ENCODE results near the gene CYP4V2.
"Not testable (repeated sequence)": the region's sequence is repeated elsewhere in the genome, so short reads cannot be mapped to it uniquely, and the experiment has no call there.

CYP4V2 gene

GRCh38 chr4:186240848-186241491 lies 49.6 kb downstream of the CYP4V2 start:
- TF ChIP-seq, protein P1, sequence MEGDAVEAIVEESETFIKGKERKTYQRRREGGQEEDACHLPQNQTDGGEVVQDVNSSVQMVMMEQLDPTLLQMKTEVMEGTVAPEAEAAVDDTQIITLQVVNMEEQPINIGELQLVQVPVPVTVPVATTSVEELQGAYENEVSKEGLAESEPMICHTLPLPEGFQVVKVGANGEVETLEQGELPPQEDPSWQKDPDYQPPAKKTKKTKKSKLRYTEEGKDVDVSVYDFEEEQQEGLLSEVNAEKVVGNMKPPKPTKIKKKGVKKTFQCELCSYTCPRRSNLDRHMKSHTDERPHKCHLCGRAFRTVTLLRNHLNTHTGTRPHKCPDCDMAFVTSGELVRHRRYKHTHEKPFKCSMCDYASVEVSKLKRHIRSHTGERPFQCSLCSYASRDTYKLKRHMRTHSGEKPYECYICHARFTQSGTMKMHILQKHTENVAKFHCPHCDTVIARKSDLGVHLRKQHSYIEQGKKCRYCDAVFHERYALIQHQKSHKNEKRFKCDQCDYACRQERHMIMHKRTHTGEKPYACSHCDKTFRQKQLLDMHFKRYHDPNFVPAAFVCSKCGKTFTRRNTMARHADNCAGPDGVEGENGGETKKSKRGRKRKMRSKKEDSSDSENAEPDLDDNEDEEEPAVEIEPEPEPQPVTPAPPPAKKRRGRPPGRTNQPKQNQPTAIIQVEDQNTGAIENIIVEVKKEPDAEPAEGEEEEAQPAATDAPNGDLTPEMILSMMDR (conservative IDR thresholded peaks at IDR 0.05; ENCODE audit: low read depth, low read length): no peak
- H4K20me1 ChIP-seq (ENCODE audit: insufficient read depth): no peaks in the 10 kb centered on the region
- H3K36me3 ChIP-seq (ENCODE audit: insufficient read depth): no peaks in the 10 kb centered on the region
- no peaks in the 10 kb centered on the region for H3K79me2 ChIP-seq (ENCODE audit: insufficient read depth, low read depth)
- no peak overlapping the region for H3K27ac ChIP-seq
- no peak overlapping the region for H2AFZ ChIP-seq (ENCODE audit: low read depth)
- H3K9ac ChIP-seq: no peak overlapping the region
- H3K4me2 ChIP-seq: no peak overlapping the region
- no peaks in the 10 kb centered on the region for H3K4me1 ChIP-seq (ENCODE audit: low read depth, poor library complexity, severe bottlenecking)
- H3K27me3 ChIP-seq (ENCODE audit: insufficient read depth, low read depth): no peaks in the 10 kb centered on the region
- H3K4me3 ChIP-seq (IDR thresholded peaks at IDR 0.05; ENCODE audit: insufficient read depth, low read depth, low read length): no peak overlapping the region

DNA sequence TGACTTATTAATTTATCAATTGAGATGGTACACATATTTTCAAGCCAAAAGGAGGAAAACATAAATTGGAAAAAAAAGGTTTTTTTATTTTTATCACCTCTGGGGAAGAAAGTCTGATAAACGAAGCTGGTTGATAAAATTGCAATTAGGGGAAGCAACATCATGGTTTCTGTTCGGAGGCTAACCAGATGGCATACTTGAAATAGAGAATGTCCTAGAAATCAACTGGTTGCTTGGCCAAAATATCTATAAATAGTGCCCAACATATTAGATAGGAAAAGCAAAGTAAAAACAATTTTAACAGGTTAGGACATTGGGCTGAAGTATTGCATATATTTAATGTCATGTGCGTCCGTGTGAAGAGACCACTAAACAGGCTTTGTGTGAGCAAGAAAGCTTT lies 50.2 kb downstream of the CYP4V2 start:
- no peaks in the 10 kb centered on the region for H4K20me1 ChIP-seq (ENCODE audit: insufficient read depth)
- H3K4me1 ChIP-seq (ENCODE audit: low read depth, poor library complexity, severe bottlenecking): no peaks in the 10 kb centered on the region
- no peak overlapping the region for H3K9ac ChIP-seq
- no peak overlapping the region for H3K27ac ChIP-seq
- H3K27me3 ChIP-seq (ENCODE audit: insufficient read depth, low read depth): no peaks in the 10 kb centered on the region
- H3K4me2 ChIP-seq: no peak overlapping the region
- no peak overlapping the region for H2AFZ ChIP-seq (ENCODE audit: low read depth)
- H3K36me3 ChIP-seq (ENCODE audit: insufficient read depth): no peaks in the 10 kb centered on the region
- no peaks in the 10 kb centered on the region for H3K79me2 ChIP-seq (ENCODE audit: insufficient read depth, low read depth)
- TF ChIP-seq, protein P1 (conservative IDR thresholded peaks at IDR 0.05; ENCODE audit: low read depth, low read length): no peak
- H3K4me3 ChIP-seq (IDR thresholded peaks at IDR 0.05; ENCODE audit: insufficient read depth, low read depth, low read length): no peak overlapping the region

DNA sequence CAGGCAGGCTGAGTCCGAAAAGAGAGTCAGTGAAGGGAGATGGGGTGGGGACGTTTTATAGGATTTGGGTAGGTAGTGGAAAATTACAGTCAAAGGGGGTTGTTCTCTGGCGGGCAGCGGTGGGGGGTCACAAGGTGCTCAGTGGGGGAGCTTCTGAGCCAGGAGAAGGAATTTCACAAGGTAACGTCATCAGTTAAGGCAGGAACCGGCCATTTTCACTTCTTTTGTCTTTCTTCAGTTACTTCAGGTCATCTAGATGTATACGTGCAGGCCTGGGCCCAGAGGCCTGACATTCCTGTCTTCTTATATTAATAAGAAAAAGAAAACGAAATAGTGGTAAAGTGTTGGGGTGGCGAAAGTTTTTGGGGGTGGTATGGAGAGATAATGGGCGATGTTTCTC lies 50.7 kb downstream of the CYP4V2 start:
- not testable (repeated sequence) for H3K27ac ChIP-seq; H3K27me3 ChIP-seq (ENCODE audit: insufficient read depth, low read depth); H3K79me2 ChIP-seq (ENCODE audit: insufficient read depth, low read depth); H3K9ac ChIP-seq; H4K20me1 ChIP-seq (ENCODE audit: insufficient read depth); H3K4me2 ChIP-seq; H3K4me3 ChIP-seq (IDR thresholded peaks at IDR 0.05; ENCODE audit: insufficient read depth, low read depth, low read length); H2AFZ ChIP-seq (ENCODE audit: low read depth); H3K36me3 ChIP-seq (ENCODE audit: insufficient read depth); H3K4me1 ChIP-seq (ENCODE audit: low read depth, poor library complexity, severe bottlenecking)

DNA sequence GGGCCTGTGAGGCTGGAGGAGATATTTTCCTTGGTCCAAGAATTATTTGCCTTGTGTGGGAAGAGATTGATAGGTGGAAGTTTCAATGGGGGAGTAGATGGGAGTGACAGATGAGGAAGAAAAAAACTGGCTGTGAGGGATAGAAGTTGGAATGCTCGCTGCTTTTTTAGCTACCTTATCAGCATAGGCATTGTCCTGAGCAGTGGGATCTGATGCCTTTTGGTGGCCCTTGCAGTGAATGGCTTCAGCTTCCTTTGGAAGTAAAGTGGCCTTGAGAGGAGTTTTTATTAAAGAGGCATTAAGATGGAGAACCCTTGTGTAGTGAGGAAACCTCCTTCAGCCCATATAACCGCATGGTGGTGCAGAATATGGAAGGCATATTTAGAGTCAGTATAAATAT lies 52.0 kb downstream of the CYP4V2 start:
- Histone ChIP-seq H3K4me1 (ENCODE audit: low read depth, poor library complexity, severe bottlenecking) (no peaks in the 10 kb centered on the region), H3K27me3 (ENCODE audit: insufficient read depth, low read depth) (no peaks in the 10 kb centered on the region), H2AFZ (ENCODE audit: low read depth) (no peak overlapping the region), H3K4me3 (IDR thresholded peaks at IDR 0.05; ENCODE audit: insufficient read depth, low read depth, low read length) (no peak overlapping the region), H3K27ac (no peak overlapping the region), H3K79me2 (ENCODE audit: insufficient read depth, low read depth) (no peaks in the 10 kb centered on the region), H3K4me2 (no peak overlapping the region), H4K20me1 (ENCODE audit: insufficient read depth) (no peaks in the 10 kb centered on the region), H3K9ac (no peak overlapping the region), H3K36me3 (ENCODE audit: insufficient read depth) (no peaks in the 10 kb centered on the region)
- TF ChIP-seq, protein P1 (conservative IDR thresholded peaks at IDR 0.05; ENCODE audit: low read depth, low read length): no peak

DNA sequence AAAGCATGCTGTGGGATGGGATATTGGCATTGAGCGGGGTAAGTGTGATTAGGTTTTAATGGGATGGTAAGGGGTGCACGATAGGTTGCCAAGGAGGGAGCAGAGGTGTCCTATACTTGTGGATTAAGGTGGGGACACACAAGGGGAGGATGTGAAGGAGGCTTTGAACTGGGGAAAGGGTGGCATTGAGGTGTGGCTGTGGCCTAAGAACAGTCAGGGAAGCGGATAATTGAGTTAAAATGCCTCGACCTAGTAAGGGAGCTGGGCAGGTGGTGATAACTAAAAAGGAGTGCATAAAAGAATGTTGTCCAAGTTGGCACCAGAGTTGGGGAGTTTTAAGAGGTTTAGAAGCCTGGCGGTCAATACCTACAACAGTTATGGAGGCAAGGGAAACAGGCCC lies 53.5 kb downstream of the CYP4V2 start:
- Histone ChIP-seq H4K20me1 (ENCODE audit: insufficient read depth) (no peaks in the 10 kb centered on the region), H3K27ac (no peak overlapping the region), H3K36me3 (ENCODE audit: insufficient read depth) (no peaks in the 10 kb centered on the region), H3K9ac (no peak overlapping the region), H3K79me2 (ENCODE audit: insufficient read depth, low read depth) (no peaks in the 10 kb centered on the region), H3K27me3 (ENCODE audit: insufficient read depth, low read depth) (no peaks in the 10 kb centered on the region), H3K4me2 (no peak overlapping the region), H3K4me1 (ENCODE audit: low read depth, poor library complexity, severe bottlenecking) (no peaks in the 10 kb centered on the region), H2AFZ (ENCODE audit: low read depth) (no peak overlapping the region), H3K4me3 (IDR thresholded peaks at IDR 0.05; ENCODE audit: insufficient read depth, low read depth, low read length) (no peak overlapping the region)
- TF ChIP-seq, protein P1 (conservative IDR thresholded peaks at IDR 0.05; ENCODE audit: low read depth, low read length): no peak

DNA sequence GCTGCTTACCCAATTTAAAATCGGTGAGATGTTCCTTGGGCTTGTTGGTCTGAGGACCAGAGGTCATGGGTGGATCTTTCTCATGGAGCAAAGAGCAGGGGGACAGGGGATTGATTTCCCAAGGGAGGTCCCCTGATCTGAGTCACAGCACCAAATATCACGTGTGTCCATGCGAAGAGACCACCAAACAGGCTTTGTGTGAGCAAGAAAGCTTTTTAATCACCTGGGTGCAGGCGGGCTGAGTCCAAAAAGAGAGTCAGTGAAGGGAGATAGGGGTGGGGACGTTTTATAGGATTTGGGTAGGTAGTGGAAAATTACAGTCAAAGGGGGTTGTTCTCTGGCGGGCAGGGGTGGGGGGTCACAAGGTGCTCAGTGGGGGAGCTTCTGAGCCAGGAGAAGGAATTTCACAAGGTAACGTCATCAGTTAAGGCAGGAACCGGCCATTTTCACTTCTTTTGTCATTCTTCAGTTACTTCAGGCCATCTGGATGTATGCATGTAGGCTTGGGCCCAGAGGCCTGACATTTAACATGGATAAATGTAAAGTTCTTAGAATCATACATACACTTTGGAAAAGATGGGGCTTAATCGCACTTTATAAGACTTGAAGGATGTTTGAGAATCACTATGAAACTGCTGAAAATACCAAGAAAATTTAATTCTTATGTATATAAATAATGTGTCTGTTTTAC lies 55.8 kb downstream of the CYP4V2 start:
- not testable (repeated sequence) for H3K4me3 ChIP-seq (IDR thresholded peaks at IDR 0.05; ENCODE audit: insufficient read depth, low read depth, low read length); H3K36me3 ChIP-seq (ENCODE audit: insufficient read depth); H3K4me2 ChIP-seq; H3K4me1 ChIP-seq (ENCODE audit: low read depth, poor library complexity, severe bottlenecking); H3K27me3 ChIP-seq (ENCODE audit: insufficient read depth, low read depth); H3K27ac ChIP-seq; H2AFZ ChIP-seq (ENCODE audit: low read depth); H4K20me1 ChIP-seq (ENCODE audit: insufficient read depth); H3K9ac ChIP-seq; H3K79me2 ChIP-seq (ENCODE audit: insufficient read depth, low read depth)

All from KMS-11 (cell line).